Erythroblast (primary cell): ENCODE results near the gene CRYBG2.

Experiments
- GATA1 ChIP-seq: IDR thresholded peaks from 2 replicates; pipeline ENCODE4 v1.6.1; 2011; ENCODE audit warnings: low read depth, mild to moderate bottlenecking, control low read depth, low read length, moderate library complexity
- POLR2A ChIP-seq: IDR thresholded peaks from 2 replicates; pipeline ENCODE4 v1.6.1; 2011; ENCODE audit warnings: mild to moderate bottlenecking, low read length

DNA sequence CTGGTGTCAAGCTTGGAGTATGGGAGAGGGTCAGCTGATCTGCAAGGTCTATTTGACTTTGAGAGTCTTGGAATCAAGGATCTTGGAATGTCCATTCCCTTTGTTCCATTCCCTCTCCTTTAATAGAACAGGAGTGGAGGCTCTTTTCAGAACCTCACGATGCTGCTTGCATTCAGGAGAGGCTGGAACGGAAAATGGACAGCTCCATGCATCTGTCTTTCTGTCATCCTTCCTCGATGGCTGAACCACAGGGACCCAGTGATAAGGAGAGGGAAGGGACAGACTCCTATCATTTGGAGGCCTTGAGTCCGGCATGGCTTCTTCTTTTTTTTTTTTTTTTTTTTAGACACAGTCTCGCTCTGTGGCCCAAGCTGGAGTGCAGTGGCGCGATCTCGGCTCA lies 41.8 kb upstream of the CRYBG2 start:
- no peak for TF ChIP-seq POLR2A
- TF ChIP-seq GATA1, result no peak
